ENCODE data around the gene KRTAP10-6.
"Not testable (repeated sequence)": the region's sequence is repeated elsewhere in the genome, so short reads cannot be mapped to it uniquely, and the experiment has no call there.

The KRTAP10-6 gene

DNA sequence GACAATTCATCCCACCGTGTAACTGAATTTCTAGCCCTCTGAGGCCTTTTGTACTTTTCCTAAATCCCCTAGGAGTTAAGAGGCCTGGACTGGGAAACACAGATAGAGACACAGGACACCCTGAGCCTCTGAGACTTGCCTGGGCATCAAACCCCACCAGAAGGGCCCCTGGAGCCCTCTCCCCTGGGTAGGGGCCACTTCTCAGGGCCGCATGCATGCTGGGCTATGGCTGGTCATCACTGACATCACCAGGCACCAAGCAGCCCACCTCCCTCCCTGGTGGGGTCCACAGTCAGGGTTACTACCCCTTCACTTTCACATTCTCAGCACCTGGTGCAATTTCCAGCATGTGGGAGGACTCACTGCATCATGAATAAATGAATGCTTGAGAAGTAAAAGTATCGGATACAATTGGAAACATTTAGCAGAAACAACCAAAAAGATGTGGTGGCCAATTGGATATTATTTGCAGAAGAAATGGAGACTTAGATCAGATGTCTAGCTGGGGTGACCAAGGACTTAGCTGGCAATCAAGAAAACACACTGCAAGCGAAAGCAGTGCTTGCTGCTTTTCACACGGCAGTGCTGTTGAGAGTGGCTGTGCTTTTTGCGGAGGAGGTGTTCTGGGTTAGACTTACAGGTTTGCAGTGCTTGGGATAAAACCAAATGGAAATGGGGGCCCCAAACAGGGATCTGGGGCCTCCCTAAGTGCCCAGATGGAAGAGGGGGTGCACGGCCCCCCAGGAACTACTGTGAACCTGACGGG is 7.1 kb upstream of the KRTAP10-6 start:
- no peak for FAIRE-seq
- DNase-seq (ENCODE audit: low spot score), result no peak

DNA sequence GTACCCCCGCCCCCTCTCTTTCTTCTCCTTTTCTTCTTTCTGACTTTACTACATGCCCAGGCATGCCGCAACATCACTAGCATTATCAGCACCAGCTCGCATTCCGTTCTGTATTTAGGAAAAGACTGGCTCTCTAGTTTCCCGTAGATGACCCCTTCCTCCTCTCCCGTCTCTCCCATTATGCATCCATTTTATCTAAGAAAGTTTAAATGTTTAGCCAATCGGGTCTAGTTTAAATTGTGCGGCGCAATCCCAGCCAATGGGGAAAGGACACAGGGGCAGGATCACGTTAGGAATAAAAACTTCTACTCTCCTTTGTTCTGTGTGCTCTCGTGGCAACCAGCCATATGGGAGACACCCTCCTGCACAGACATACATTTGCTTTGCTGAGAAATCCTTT is 5.8 kb upstream of the KRTAP10-6 start:
- DNase-seq (ENCODE audit: low spot score) (no peak), FAIRE-seq (no peak)

DNA sequence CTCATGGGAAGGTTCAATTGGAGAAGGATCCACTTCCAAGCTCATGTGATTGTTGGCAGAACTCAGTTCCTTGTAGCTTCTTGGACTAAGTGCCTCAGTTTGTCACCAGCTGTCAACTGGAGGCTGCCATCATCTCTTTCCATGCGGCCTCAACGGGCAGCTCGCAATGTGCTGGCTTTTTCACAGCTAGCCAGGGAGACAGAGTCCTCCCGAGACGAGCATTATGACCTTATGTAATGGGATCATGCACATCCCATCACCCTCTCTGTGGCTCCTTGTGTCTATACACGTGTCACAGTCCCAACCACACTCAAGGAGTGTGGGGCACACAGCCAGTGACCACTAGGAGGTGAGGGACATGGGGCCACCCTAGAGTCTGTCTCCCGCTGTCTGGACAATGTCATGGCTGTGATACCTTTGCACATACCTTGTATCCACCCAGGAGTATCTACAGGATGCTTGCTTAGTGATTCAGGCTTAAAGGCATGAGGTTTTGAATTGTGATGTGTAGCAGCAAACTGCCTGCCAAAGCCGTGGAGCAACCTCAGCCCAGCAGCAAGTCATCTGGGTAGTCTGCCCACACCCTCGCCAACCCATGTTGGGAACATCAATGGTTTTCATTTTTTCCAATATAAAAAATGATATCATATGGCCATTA is 3.9 kb upstream of the KRTAP10-6 start:
- DNase-seq (ENCODE audit: low spot score), result peak; percentile 82
- FAIRE-seq, result no peak

DNA sequence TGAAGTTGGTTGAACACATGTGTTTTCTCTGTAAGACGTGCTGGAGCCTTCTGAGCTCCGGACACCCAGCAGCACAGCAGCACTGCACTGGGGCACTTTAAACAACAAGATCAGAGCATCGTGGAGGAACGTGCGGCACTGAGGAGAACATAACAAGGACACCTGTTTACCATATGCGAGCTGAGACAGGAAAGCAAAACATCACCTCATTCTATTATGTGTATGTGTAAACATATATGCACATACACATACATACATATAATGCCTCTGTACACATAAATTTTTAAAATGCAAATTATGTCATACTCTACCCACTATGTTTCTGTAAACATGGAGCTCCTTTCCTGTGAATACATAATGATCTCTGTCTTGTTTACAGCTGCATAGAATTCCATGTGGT is 3.2 kb upstream of the KRTAP10-6 start:
- DNase-seq (ENCODE audit: low spot score) (no peak), FAIRE-seq (no peak)

DNA sequence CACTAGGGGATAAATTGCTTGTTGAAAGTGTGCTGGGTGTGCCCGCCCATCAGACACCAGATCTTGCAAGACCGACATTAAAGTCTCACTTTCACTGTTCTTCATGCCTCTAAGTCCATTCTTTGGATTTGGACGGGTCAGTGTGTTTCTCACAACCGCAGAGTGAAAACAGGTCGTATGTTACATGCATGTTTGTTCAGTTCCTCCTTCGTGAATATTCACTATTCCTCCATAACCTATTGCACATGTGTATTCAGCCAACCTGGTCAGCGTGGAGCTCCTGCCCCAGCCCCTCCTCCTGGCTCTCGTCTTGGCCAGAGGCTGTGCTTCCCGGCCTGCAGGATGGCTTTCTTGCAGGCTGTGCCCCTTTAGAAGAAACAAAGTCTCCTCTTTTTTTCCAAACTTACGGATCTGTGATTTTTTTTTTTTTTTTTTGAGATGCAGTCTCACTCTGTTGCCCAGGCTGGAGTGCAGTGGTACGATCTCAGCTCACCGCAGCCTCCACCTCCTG is 2.2 kb upstream of the KRTAP10-6 start:
- DNase-seq (ENCODE audit: low spot score), result no peak
- no peak for FAIRE-seq

DNA sequence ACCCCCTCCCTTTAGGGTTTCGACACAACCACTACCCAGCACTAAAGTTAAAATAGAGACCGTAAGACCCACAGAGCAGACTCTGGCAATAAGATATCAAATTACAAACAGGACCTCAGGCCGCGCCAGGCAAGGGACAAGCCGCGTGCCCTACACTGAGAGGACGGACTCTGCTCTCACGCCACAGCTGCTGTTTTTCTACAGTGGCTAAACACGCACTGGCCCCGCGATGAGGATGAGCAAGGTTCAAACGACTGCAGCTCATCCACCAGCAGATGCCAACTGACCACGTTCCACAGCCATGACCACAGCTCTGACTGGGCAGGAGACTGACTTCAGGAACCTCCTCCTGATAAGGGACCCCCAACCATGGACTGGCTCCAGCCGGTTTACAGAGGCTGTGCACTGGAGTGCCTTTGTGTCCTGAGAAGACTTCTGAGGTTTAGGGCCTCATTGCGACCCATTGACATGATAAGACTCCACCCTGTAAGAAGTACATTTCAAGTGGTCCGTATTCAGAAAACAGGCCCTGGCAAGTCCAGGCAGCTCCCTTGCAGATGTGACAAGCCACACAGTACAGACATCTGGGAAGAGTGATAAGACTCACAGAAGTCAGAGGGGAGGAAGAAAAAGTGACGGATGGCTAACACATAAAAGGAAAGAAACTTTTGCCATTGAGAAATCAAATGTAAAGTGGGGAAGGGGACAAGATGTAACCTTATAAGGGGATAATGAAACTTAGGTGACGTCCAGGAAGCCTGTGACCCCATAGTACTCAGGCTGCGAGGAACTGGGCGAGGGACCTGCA is 1.5 kb upstream of the KRTAP10-6 start:
- no peak for DNase-seq (ENCODE audit: low spot score)
- FAIRE-seq, result no peak

DNA sequence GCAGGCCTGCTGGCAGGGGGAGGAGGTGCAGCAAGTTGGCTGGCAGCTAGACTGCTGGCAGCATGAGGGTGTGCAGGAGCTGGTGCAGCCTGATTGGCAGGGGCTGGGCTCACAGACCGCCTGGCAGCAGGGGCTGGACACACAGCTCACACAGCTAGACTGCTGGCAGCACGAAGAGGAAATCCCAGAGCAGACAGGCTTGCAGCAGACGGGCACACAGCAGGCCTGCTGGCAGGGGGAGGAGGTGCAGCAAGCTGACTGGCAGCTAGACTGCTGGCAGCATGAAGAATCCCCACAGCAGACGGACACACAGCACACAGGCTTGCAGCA is 539 bp downstream of the KRTAP10-6 start:
- FAIRE-seq; DNase-seq (ENCODE audit: low spot score): not testable (repeated sequence)

DNA sequence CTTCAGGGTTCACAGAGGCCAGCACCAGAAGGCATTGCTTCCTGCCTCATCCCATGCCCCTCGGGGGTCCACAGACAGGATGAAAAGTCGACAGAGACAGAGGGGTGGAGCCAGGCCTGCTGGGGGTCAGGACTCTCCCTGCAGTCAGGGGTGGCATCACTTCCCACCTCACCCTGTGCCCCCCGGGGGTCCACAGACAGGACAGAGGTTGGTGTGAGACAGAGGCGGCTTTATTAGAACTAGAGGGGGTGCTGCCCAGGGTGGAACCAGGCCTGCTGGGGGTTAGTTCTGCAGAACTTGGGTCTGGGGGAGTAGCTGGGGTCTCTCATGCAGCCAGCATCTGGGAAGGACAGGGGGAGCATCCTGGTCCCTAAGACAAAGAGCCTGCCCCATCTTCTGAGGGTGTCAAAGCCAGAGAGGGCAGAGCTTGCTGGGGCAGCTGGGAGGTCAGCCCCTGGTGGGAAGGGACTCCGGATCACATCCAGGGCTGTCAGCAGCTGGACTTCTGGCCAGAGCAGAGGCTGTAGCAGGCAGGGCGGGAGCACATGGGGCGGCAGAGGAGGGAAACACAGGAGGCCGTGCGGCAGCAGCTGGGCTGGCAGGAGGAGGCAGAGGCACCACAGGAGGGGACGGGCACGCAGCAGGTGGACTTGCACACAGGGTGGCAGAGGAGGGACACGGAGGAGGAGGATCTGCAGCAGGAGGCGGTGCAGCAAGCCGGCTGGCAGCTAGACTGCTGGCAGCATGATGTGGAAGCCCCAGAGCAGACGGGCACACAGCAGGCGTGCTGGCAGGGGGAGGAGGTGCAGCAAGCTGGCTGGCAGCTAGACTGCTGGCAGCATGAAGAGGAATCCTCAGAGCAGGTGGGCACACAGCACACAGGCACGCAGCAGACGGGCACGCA is 1.2 kb downstream of the KRTAP10-6 start:
- FAIRE-seq; DNase-seq (ENCODE audit: low spot score): not testable (repeated sequence)

DNA sequence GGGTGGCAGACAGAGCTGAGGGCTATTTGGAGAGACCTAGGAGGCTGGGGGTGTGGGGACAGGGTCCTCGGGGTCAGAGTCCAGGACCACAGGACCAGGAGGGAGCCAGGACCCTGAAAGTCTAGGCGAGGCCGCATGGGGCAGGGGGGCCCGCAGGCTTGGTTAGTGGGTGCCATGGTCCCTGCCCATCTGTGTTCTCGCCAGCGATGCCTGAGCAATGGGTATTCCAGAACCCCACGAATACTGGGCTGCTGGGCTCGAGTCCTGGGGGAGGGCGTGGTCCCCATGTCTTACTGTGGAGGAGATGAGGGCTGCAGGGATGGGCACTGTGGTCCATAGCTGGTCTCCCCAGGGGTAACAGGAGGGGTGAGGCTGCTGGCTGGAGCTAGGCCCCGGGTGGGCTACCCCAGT is 2.0 kb downstream of the KRTAP10-6 start:
- DNase-seq (ENCODE audit: low spot score) (no peak), FAIRE-seq (no peak)

DNA sequence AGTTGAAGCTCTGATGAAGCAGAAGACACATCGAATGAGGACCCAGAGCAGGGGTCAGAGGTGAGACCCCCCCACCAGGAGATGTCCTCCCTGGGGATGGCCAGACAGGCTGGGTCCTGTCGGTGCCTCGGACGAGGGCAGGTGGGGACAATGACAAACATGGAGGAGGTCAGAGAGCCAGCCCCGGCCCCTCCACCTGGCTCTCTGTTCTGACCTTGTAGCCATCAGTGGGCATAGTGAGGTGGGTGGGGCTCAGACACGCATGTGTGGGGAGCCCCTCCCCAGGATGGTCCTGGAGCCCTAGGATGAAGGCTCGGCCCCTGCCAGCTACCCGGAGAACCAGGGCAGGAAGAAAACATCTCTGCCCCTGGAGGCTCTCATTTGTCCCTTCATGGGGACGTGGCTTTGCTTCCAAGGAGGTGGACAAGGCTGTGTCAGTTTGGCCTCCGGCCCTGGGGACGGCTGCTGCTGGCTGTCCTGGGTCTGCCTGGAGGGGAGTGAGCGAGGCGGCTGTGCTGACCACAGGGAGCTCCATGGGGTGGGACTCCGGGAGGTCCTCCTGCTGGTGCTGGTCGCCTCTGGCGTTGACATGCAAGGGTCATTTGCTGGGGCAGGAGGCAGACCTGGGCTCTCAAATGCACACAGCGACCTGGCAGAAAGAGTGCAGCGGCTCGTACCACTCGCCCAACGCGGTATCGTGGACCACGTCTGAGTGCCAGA is 2.6 kb downstream of the KRTAP10-6 start:
- no peak for FAIRE-seq
- DNase-seq (ENCODE audit: low spot score), result no peak

DNA sequence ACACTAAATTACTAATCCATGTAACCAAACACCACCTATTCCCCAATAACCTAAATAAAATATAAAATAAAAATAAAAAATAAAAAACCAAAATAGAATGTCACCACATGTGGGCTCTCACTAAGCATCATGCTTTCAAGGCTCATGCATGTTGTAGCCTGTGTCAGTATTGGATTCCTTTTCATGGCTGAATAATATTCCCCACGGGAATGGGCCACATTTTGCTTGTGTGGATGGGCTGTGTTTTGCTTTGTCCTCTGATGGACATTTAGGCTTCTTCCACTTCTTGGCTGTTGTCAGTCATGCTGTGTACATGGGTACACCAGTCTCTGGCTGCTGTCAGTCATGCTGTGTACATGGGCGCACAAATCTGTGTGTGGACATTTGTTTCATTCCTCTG is 3.2 kb downstream of the KRTAP10-6 start:
- no peak for FAIRE-seq
- no peak for DNase-seq (ENCODE audit: low spot score)

DNA sequence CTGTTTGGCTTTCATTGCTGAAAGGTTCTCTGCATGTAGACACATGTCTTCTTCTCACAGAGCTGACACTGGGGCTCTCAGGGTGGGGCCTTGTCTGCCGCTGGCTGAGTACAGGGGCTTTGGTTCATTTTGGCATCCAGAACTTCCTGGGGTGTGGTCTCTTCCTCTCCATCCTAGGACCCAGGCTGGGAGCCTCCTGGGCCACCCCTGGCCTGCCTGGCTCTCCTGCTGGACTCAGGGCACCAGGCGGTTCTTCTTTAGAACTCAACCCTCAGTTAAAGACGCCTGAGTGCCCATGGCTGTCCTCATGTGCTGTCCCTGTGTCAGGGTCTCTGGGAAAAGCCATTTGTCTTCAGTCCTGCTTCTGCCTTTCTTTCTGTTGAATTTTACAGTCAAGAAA is 6.4 kb downstream of the KRTAP10-6 start:
- DNase-seq (ENCODE audit: low spot score) (no peak), FAIRE-seq (no peak)

DNA sequence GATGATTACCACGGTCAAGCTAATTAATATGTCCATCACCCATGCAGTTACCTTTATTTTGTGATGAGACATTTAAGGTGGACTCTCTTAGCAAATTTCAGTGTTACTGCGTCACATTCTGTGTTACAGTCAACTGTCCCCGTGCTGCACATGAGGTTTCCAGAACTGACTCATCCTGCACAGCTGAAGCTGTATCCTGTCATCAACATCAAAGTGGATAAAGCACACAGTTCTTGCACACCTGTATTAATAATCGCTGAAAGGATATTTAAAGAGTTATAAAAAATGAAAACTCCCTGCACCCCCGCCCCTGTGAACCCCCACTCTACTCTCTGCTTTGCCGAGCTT is 8.5 kb downstream of the KRTAP10-6 start:
- FAIRE-seq, result no peak
- DNase-seq (ENCODE audit: low spot score), result no peak

DNA sequence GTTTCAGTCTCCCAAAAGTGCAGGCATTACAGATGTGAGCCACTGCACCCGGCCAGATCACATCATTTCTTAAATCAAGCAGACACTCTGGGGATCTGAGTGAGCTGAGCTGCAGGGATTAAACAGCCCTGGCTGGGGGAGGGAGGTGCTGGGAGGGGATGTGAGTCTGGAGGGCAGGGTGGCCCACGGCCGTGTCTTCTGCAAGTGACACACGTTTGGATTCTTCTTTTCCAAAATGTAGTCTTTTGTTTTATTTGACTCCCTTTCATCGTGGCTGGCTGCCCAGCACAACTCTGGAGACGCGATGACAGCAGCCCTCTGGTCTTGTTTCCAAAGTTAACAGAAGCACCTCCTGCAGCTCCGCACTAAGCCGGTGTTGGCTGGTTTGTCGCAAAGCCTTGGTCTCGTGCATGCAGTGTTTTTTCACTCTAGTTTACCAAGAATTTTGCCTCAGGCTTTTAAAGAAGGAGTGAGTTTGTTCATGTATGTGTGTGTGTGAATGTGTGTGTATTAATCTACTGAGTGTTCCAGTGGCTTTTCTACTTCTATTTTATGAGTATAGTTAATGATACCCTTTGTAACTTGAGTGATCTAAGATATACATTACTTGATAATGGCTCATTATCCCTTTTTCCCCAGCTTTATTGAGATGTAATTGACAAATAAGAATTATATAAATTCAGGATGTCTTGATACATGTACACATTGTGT is 9.1 kb downstream of the KRTAP10-6 start:
- FAIRE-seq, result no peak

DNA sequence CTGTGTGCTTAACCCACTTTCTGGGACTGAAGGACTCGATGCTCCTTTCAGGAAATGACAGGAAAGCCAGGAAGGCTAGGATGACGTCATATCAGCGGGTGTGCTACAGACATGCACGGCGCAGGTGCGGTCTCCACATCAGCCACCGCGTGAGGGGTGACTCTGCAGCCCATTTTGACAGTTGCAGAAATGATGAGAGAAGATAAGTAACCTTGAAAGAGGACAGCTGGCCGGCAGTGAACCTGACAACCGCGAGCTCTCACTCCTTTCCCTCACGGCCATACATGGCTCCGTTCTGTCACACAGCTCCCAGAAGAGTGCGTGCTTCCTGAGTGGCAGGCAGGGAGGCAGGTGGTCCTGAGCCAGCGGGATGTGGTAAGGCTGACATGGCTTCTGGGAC is 10.2 kb downstream of the KRTAP10-6 start:
- FAIRE-seq (no peak), DNase-seq (ENCODE audit: low spot score) (no peak)

More for the DNA sequence above, 9.1 kb downstream of the KRTAP10-6 start:
- DNase-seq (ENCODE audit: low spot score), result no peak

DNA sequence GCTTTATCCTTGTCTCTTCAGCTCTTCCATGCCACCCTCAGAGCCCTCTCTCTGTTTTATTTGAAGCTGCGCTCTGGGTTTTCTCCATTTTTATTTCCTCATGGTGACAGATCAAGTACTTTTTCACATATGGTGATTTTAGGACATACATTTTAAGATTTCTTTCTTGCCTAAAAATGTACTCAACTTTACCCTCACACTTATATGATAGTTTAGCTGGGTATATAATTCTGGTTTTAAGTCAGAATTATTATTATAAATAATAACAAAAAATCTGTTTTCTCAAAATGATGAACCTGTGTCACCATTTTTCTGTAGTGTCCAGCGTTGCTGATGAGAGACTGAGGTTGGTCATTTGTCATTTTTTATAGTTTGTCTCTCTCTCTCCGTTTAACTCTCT is 11.1 kb downstream of the KRTAP10-6 start:
- DNase-seq (ENCODE audit: low spot score), result no peak
- no peak for FAIRE-seq

DNA sequence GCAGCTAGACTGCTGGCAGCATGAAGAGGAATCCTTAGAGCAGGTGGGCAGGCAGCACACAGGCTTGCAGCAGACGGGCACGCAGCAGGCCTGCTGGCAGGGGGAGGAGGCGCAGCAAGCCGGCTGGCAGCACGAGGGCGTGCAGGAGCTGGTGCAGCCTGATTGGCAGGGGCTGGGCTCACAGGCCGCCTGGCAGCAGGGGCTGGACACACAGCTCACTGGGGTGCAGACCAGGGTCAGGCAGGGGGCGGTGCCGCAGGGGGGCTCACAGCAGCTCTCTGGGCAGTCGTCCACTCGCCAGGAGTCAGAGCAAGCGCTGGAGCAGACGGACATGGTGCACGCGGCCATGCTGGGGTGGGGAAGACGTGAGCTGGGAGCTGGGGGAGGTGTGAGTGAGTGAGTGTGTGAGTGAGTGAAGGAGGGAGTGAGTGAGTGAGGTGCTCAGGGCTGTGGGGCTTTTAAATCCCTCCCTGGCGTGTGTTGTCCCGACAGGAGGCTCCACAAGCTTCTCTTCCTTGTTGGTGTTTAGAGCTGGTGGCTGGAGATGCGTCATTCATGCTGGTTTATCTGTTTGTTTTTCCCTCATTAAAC is 12.0 kb downstream of the KRTAP10-6 start, which contains the start of gene KRTAP10-5:
Gene KRTAP10-5 (minus strand): TSS at position 374 of the 591 bp plus-strand sequence. CDS start 26 bp downstream, at position 348.
- FAIRE-seq; DNase-seq (ENCODE audit: low spot score): not testable (repeated sequence)

DNA sequence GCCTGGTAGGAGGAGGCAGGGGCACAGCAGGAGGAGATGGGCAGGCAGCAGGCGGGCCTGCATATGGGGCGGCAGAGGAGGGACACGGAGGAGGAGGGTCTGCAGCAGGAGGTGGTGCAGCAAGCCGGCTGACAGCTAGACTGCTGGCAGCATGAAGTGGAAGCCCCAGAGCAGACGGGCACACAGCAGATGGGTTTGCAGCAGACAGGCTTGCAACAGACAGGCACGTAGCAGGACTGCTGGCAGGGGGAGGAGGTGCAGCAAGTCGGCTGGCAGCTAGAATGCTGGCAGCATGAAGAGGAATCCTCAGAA is 12.5 kb downstream of the KRTAP10-6 start:
- no peak for FAIRE-seq
- DNase-seq (ENCODE audit: low spot score), result no peak

DNA sequence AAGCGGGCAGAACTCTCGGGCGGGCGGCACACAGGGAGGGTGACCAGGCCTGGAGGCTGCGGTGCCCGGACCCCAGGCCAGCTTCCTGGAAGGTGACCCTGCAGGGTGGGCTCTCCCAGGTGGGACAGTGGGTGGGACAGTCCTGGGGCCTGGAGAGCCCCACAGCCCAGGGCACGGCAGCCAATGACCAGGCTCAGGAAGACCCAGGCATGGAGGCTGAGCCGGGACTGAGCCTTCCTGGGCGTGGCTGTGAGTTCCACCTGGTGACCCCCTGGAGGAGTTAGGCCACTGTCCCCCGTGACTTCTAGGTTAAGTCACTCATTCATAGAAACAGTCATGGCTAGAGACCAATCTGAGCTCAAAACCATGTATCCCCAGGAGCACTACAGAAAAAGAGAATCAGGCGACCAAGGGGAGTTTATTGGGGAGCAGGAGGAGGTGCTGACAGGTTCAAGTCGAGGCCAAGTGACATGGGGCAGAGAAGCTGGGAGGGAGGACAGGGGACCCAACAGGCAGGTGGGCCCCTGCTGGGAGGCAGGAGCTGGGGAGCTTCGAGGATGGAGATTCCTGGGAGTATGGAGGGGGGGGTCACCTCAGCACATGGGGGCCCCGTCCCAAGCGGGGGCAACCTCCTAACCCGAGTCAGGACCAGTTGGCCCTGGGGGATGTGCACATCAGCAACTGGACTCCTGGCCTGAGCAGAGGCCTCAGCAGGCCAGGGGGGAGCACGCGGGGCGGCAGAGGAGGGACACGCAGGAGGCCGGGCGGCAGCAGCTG is 13.1 kb downstream of the KRTAP10-6 start:
- DNase-seq (ENCODE audit: low spot score), result no peak
- no peak for FAIRE-seq

Measured in RCC 7860 (cell line).